ENCODE data around the gene RNF126. TPM values are rescaled to one million over a fixed set of nuclear protein-coding genes. Genes with fewer than 3 reads are reported as not detected.

RNF126 gene
- total and polyA plus RNA-seq, 12 donors: 20.3 to 46.1 (median 25.0) TPM

DNA sequence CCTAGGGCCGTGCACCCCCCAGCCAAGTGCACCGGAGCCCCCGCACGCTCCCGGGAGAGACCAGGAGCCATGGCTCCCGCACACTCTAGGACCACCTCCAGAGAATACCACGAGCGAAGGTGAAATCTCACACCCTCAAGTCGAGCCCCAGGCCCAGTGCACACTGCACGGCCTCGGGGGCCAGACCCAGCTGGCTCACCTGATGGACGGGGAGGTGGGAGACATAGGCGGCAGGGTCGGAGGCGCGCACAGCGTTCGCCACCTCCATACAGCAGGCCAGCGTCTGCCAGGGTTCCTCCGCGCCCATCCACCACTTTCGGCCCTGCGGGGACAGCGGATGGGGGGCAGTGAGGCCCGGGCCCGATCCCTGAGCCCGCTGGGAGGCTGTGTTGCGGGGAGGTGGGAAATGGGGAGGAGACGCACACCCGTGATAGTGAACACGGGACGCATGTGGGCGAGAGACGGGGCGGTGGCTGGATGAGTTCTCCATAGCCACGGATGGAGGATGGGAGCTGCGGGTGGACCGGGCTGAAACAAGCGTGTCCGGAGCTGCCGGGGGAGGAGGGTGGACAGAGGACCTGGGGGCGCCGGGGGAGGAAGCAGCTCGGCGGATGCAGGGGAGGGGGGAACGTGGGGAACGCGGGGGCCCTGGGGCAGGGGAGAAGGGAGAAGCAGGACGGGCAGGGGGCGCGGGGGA lies 42.7 kb downstream of the RNF126 start:
- intact Hi-C loops (cut with DNase I): no loop called here
- Histone ChIP-seq H3K9me3 (no peaks in the 10 kb centered on the region), H3K4me3 (no peak overlapping the region), H3K4me1 (peaks cover 0 to 3% (median 0%) of the 10 kb centered on the region in 9 donors), H3K27me3 (peaks cover 0 to 8% (median 0%) of the 10 kb centered on the region in 7 donors), H3K36me3 (peaks cover 0 to 82% (median 57%) of the 10 kb centered on the region in 9 donors), H3K27ac (no peak overlapping the region)
- DNase-seq (no peak), ATAC-seq (no peak)
- 94 to 95% methylated on average over 44 to 51 of the region's 51 CpGs for WGBS, 2 donors
- TF ChIP-seq, protein P1, sequence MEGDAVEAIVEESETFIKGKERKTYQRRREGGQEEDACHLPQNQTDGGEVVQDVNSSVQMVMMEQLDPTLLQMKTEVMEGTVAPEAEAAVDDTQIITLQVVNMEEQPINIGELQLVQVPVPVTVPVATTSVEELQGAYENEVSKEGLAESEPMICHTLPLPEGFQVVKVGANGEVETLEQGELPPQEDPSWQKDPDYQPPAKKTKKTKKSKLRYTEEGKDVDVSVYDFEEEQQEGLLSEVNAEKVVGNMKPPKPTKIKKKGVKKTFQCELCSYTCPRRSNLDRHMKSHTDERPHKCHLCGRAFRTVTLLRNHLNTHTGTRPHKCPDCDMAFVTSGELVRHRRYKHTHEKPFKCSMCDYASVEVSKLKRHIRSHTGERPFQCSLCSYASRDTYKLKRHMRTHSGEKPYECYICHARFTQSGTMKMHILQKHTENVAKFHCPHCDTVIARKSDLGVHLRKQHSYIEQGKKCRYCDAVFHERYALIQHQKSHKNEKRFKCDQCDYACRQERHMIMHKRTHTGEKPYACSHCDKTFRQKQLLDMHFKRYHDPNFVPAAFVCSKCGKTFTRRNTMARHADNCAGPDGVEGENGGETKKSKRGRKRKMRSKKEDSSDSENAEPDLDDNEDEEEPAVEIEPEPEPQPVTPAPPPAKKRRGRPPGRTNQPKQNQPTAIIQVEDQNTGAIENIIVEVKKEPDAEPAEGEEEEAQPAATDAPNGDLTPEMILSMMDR (IDR thresholded peaks at IDR 0.05): no peak

GRCh38 chr19:619286-620002 lies 43.6 kb downstream of the RNF126 start:
- Histone ChIP-seq H3K36me3 (peaks cover 0 to 73% (median 54%) of the 10 kb centered on the region in 9 donors), H3K4me3 (no peak overlapping the region), H3K9me3 (no peaks in the 10 kb centered on the region), H3K27me3 (peaks cover 0 to 8% (median 0%) of the 10 kb centered on the region in 7 donors), H3K27ac (no peak overlapping the region), H3K4me1 (peaks cover 0 to 3% (median 0%) of the 10 kb centered on the region in 9 donors)
- ATAC-seq (peak in 1 of 8 donors; percentile 20), DNase-seq (no peak)
- TF ChIP-seq, protein P1 (IDR thresholded peaks at IDR 0.05): no peak
- intact Hi-C loops (cut with DNase I): no loop called here
- 96 to 97% methylated on average over 46 to 47 of the region's 47 CpGs for WGBS, 2 donors

DNA sequence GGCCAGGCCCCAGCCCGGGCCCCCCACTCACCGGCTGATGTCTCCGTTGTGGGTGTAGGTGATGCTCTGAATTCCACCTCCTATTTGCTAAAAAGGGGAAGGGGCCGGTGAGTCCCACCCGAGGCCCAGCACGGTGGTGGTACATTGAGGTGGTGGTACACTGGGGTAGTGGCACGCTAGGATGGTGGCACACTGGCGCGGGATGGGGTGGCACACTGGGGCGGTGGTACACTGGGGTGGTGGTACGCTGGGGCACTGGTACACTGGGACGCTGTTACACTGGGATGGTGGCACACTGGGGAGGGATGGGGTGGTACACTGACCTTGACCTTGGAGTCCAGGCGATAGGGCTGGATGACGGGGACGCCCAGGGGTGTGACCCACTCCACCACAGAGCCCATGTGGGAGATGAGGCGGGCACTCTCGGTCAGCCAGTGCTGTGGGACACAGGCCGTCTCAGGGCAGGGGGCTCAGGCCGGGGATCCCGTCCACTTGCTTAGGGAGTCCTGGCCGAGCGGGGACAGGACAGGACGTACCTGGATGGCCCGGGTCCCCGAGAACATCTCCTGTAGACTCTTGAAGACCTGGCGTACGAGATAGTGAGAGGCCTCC lies 44.2 kb downstream of the RNF126 start:
- no peak for DNase-seq

DNA sequence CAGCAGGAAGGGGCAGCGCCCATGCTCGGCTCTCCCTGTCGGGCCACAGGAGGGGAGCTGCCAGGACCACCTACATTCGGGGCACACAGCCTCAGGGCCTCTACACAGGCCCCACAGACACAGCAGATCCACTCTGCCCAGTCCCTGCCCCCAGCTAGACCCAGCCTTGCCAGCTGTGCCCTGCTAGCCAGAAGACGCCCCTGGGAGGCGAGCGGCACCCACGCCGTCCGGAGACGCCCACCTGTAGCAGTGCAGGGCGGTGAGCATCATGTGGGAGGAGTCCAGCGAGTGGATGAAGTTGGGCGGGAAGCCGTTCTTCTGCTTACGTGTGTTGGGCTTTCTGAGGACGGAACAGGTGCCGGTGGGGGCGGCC lies 44.8 kb downstream of the RNF126 start:
- Histone ChIP-seq H3K4me3 (no peak overlapping the region), H3K36me3 (peaks cover 0 to 61% (median 47%) of the 10 kb centered on the region in 9 donors), H3K27ac (no peak overlapping the region), H3K9me3 (no peaks in the 10 kb centered on the region), H3K27me3 (peaks cover 0 to 8% (median 0%) of the 10 kb centered on the region in 7 donors), H3K4me1 (peaks cover 0 to 3% (median 0%) of the 10 kb centered on the region in 9 donors)
- intact Hi-C loops (cut with DNase I): no loop called here
- WGBS, 2 donors: 92 to 94% methylated on average over 19 of the region's 19 CpGs
- no peak for ATAC-seq
- TF ChIP-seq, protein P1 (IDR thresholded peaks at IDR 0.05): no peak
- DNase-seq: no peak

More for the DNA sequence above, 44.2 kb downstream of the RNF126 start:
- H3K27me3 ChIP-seq: peaks cover 0 to 8% (median 0%) of the 10 kb centered on the region in 7 donors
- peaks cover 0 to 66% (median 52%) of the 10 kb centered on the region in 9 donors for H3K36me3 ChIP-seq
- peaks cover 0 to 3% (median 0%) of the 10 kb centered on the region in 9 donors for H3K4me1 ChIP-seq
- TF ChIP-seq, protein P1 (IDR thresholded peaks at IDR 0.05): no peak
- H3K27ac ChIP-seq: no peak overlapping the region
- intact Hi-C loops (cut with DNase I): no loop called here
- no peaks in the 10 kb centered on the region for H3K9me3 ChIP-seq
- no peak overlapping the region for H3K4me3 ChIP-seq
- 94 to 95% methylated on average over 27 of the region's 27 CpGs for WGBS, 2 donors
- peak in 1 of 8 donors; percentile 3 for ATAC-seq

Measured in heart right ventricle (tissue), 16 donors.